NCI-H2171 (cell line): Measurements from ENCODE around the gene BICD2.
"Not testable (repeated sequence)": the region's sequence is repeated elsewhere in the genome, so short reads cannot be mapped to it uniquely, and the experiment has no call there.

ENCODE experiments used
- DNase-seq: peaks from one replicate; lab custom pipeline; 2025; lab: John Stamatoyannopoulos, UW

BICD2 gene

DNA sequence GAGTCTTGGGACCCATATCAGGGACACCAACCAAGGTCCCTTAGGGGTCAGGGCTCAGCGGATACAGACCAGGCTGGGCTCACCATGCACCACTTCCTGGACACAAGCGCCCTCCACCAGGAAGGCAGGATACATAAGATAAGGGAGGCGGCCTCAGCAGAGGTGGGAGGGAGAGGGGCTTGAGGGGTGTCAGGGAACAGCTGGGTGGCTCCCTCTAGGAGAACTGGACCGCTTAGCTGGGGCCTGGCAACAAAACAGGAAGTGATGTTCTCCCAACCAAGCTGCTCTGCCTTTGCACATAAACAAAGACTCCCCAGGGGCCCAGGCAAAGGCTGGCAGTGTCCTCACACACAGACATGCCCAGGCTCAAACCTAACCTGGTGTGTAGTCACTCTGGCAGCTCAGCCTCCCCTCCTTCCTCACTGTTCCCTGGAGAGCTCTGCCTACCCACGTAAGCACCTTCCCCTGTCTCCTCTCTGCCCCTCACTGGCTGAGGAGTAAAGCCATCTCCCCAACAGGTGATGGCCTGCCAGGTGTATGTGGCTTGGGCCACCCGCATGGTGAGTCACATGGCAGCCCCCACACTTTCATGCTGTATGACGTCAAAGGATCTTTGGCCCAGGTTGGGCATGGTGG, 5.8 kb upstream of the BICD2 start:
- DNase-seq: peak; percentile 96

- DNase-seq: no peak
These were observed 5.3 kb upstream of the BICD2 start for GRCh38 chr9:92769990-92770359.

DNA sequence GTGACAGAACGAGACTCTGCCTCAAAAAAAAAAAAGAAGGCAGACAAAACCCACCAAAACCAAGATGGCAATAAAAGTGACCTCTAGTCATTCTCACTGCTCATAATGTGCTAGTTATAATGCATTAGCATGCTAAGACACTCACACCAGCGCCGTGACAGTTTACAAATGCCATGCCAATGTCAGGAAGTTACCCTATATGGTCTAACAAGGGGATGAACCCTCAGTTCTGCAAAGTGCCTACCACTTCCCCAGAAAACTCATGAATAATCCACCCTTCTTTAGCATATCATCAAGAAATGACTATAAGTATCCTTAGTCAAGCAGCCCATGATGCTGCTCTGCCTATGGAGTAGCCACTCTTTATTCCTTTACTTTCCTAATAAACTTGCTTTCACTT, 4.7 kb upstream of the BICD2 start:
- no peak for DNase-seq

DNA sequence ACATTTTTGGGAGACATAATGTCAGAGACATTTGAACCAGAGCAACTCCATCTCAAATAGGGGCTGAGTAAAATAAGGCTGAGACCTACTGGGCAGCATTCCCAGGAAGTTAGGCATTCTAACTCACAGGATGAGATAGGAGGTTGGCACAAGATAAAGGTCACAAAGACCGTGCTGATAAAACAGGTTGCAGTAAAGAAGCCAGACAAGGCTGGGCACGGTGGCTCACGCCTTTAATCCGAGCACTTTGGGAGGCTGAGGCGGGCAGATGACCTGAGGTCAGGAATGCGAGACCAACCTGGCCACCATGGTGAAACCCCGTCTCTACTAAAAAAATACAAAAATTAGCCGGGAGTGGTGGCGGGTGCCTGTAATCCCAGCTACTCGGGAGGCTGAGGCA, 4.2 kb upstream of the BICD2 start:
- DNase-seq: not testable (repeated sequence)

DNA sequence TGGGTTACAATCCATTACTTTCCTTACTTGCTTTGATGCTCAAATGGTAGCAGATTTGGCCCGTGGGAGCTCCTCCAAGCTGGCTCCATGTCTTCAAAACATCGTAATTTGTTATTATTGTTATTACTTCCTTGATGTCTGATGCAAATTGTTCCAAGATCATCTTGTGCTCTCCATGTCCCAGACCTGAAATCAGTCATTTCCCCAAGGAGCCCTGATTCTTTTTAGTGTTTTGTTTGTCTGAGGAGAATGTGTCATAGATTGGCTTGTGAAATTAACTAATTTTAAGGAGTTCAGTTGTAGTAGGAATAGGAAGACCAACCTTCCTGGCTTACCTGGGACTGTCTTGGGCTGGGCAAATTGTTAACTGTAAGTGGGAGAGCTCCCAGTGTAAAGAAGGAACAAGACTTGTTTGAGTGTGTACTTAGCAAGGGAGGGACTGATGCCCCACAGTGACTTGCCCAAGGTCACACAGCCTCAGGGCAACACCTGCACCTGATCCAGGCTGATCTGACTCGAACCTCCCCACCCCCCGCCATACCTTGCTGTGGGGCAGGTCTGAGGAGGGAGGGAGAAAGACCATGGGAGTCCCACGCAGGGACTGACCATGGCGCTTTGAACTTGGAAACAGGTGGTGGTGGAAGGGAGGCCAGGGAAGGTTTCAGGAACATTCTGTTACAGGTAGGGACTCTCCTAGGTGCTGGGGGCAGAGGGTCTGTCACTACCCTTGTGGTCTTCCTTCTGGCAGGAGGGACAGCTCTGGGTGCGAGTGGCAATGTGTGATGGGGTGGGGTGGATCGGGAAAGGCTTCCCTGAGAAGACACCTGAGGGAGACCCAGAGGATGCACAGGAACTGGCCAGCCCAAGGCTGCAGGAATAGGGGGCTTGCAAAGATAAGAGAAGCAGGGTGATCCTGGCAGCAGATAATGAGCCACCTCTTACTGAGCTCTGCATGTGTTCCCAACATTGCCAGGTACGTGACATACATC, 2.7 kb upstream of the BICD2 start:
- no peak for DNase-seq

GRCh38 chr9:92764988-92765936, 629 bp upstream of the BICD2 start:
- peak; percentile 95 for DNase-seq

- DNase-seq: no peak
These were observed 782 bp downstream of the BICD2 start for GRCh38 chr9:92763721-92764380.

GRCh38 chr9:92762781-92763708, 1.6 kb downstream of the BICD2 start:
- no peak for DNase-seq

DNA sequence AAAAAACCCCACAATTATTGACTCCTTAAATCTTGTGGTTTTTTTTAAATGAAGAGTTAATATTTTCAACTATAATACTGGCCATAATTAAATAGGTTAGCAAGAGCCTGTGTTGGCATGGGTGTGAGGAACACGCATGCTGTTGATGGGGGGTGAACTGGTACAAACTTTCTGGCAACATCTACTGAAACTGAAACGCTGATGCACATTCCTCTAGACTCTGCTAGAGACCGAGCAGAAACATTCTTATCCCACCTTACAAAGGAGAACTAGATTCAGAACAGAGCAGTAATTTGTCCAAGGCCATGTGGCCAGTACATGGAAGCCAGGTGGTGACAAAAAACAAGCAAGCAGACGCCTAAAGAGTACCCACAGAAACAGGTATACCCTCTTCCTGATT, 2.4 kb downstream of the BICD2 start:
- no peak for DNase-seq

DNA sequence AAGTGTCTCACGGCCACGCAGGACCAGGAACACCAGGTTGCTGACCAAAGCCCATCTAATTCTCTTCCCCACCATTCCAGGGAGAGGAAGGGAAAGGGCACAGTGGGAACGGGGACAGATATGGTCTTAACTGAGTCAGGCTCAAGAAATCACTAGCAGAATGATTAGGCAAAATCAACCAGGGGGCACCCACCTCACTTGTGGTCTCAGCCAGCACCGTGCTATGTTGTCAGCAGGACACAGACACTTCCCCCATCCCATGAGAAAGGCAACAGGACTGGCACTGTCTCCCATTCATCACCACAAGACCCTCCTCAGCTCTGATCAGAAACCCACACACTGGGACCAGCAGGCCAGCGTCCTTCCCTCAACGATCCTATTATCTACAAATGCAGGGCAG, 2.9 kb downstream of the BICD2 start:
- DNase-seq: no peak

GRCh38 chr9:92760494-92760893, 4.1 kb downstream of the BICD2 start:
- DNase-seq: no peak

- DNase-seq: no peak
These were observed 4.6 kb downstream of the BICD2 start for GRCh38 chr9:92760070-92760469.

DNA sequence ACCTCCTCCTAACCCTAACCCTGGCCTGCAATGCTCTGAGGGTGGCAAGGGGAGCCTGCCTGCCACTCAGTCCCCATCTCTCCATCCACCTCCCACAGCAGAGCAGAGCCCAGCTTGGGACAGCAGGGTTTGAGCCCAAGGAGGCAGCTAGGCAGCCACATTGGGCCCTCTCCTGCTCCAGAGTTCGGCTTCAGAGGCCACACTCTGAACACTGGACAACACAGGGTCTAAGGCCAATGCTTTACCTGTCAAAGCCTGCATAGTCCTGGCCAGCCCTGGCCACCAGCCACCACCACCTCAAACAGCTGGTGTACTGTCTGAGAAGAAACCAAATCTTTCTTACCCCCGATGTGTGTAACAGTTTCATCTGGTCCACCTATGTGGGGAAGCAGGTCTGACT, 5.2 kb downstream of the BICD2 start:
- DNase-seq: no peak

DNA sequence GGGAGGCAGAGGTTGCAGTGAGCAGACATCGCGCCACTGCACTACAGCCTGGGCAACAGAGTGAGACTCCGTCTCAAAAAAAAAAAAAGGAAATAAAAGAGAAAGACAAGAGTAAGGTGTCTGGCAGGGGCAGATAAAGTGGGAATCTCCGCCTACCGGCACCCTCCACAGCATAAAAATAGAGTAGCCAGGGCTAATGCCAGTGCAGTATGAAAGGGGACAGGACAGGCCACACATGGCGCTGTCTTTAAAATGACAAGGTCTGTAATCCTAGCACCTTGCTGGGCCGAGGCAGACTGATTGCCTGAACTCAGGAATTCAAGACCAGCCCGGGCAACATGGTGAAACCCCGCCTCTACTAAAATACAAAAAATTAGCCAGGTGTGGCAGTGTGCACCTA, 7.8 kb downstream of the BICD2 start:
- no peak for DNase-seq

DNA sequence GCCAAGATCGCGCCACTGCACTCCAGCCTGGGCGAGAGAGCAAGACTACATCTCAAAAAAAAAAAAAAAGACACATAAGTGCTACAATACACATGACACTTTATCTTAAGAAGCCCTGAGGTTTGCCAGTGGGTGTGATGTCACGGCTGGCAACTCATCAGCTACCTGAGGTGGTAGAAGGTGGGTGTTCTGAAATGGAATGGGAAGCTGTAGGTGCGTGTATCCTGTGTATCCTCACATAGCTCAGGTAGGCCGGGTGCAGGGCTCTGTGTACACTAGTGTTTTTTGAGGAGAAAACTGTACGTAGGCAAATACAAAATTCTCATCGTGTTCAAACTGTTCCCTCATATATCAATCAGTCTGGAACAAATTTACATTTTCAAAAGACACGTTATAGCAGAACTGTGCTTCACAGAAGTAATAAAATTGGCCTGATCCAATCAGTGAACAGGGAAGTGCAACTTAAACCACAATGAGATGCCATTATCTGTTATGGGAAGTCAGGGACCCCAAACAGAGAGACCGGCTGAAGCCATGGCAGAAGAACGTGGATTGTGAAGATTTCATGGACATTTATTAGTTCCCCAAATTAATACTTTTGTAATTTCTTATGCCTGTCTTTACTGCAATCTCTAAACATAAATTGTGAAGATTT, 10.4 kb downstream of the BICD2 start:
- DNase-seq: no peak

DNA sequence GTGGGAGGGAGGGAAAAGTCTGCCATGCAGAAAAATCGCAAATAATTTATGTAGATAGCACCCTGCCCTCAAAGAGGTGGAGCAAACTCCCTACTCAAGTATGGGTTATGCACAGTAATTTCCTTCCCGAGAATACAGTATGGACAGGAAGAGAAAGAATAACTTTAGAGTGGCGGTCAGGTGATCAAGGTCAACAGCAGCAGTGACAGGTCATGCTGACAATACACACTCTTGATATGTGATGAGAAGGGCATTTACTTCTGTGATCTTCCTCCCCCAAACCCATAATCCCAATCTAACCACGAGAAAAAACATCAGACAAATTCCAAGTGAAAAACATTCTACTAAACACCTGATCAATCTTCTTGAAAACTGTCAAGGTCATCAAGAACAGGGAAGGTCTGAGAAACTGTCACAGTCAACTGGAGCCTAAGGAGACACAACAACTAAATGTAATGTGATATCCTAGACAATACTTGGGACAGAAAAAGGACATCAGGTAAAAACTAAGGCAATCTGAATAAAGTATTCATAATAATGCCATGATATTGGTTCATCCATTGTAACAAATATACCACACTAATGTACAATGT, 11.7 kb downstream of the BICD2 start:
- no peak for DNase-seq

DNA sequence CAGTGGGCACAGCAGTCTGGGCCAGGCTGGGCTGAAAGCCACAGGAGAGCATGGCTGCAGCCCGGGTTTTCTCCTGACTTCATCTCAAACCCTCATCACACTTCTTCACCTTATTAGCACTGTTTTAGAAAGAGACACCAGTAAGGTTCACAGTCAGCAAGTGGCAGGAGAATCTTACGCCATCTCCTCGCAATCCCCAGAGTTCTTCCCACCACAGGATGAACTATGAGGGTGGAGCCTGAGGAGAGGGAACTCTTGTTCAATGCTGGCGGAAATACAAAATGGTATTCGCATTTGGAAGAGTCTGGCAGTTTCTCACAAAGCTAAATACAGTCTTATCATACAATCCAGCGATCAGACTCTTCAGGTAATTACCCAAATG, 14.7 kb downstream of the BICD2 start:
- peak; percentile 58 for DNase-seq

- peak; percentile 62 for DNase-seq
These were observed 15.3 kb downstream of the BICD2 start for GRCh38 chr9:92749071-92749933.

DNA sequence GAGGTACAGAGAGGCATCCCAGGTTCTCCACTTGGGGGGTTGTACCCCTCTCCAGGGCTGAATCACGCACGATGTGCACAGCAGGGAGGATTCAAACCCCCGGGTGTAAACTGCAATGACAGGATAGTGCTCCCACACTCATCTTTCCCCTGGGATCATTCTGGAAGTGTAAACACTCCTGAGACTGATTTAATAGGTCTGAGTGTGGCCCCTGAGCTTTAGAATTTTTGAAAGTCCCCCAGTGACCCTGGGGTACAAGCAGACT, 16.5 kb downstream of the BICD2 start:
- no peak for DNase-seq
